ENCODE measurements around the gene KCND2. TPM values are rescaled to one million over a fixed set of nuclear protein-coding genes. Genes with fewer than 3 reads are reported as not detected.

Gene KCND2
- total and polyA plus RNA-seq, 2 of the 8 experiments (the other 6 are each of a cell fraction or from before 2014, with no cell fraction given): 4.6 to 7.7 TPM

DNA sequence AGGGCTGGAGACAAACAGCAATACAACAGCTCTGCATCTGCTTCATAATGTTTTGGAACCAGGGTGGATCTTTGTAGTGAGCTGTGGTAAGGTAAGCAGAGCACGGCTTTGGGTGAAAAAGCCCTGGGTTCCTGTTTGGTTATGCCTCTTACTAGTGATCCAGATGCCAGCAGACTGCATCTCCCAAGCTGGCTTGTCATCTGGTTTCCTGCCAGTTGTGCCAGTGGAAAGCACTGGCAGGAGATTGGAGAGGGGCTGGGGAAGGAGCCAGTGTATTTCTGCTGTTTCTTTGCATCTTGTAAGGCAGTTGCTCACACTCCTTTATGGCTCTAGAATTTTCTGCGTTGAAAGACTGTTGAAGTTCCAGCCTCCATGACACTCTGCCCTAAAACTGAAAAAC, 447.3 kb downstream of the KCND2 start:
- Histone ChIP-seq H3K4me1 (replicated peaks in 1 of 4; ENCODE audit: control insufficient read depth in 3 of 4, insufficient read depth in 4 of 4, low read length in 3 of 4) (peaks cover 0 to 2% (median 0%) of the 10 kb centered on the region in 4 experiments; a peak in 3 of 7 replicates), H3K9ac (replicated peaks in 1 of 4; ENCODE audit: extremely low read depth in 1 of 4, low read depth in 3 of 4, low read length in 3 of 4) (no peak overlapping the region), H3K9me3 (ENCODE audit: insufficient read depth in 2 of 2, low read depth in 1 of 2, low read length in 1 of 2) (no peaks in the 10 kb centered on the region), H4K91ac (replicated peaks; ENCODE audit: insufficient read length, low read length) (no peak overlapping the region), H2BK120ac (replicated peaks; ENCODE audit: low read depth, low read length) (no peak overlapping the region), H3K18ac (ENCODE audit: extremely low read depth, low read length) (no peak overlapping the region), H2AFZ (ENCODE audit: low read length) (0 out of 2 replicates have a peak overlapping the region, but pooled peaks have one; percentile 27), H2BK12ac (ENCODE audit: low read depth, low read length) (no peak overlapping the region), H2AK5ac (ENCODE audit: low read depth, low read length) (no peak overlapping the region), H3K4me3 (ENCODE audit: extremely low read depth in 1 of 4, insufficient read depth in 2 of 4, low read depth in 3 of 4, low read length in 4 of 4) (no peak overlapping the region), H2BK20ac (ENCODE audit: low read length) (no peak overlapping the region), H3K56ac (replicated peaks; ENCODE audit: insufficient read length, low read depth, low read length) (no peak overlapping the region), H4K20me1 (replicated peaks in 1 of 2; ENCODE audit: control insufficient read depth in 1 of 2, insufficient read depth in 2 of 2, low read length in 2 of 2) (no peaks in the 10 kb centered on the region), H3K79me1 (ENCODE audit: low read depth, low read length) (no peaks in the 10 kb centered on the region), H3K79me2 (ENCODE audit: control insufficient read depth in 1 of 2, insufficient read depth in 2 of 2, low read length in 2 of 2) (no peaks in the 10 kb centered on the region), H3K4ac (replicated peaks; ENCODE audit: insufficient read length, low read depth, low read length) (no peak overlapping the region), H2BK15ac (ENCODE audit: low read length) (no peak overlapping the region), H3K27me3 (replicated peaks in 1 of 4; ENCODE audit: control insufficient read depth in 3 of 4, extremely low read depth in 1 of 4, insufficient read depth in 3 of 4, low read length in 3 of 4) (peaks cover 0 to 1% (median 0%) of the 10 kb centered on the region in 4 experiments; a peak in 1 of 7 replicates), H3K23me2 (ENCODE audit: low read depth, low read length) (no peaks in the 10 kb centered on the region), H3K14ac (ENCODE audit: insufficient read length) (no peak overlapping the region), H3K23ac (ENCODE audit: insufficient read length) (no peak overlapping the region), H4K8ac (ENCODE audit: extremely low read depth, insufficient read depth, low read length) (no peak overlapping the region), H4K5ac (ENCODE audit: insufficient read length, low read depth, low read length) (no peak overlapping the region), H3K27ac (ENCODE audit: low read depth, low read length) (no peak overlapping the region), H3K36me3 (ENCODE audit: control insufficient read depth in 2 of 4, insufficient read depth in 4 of 4, low read length in 3 of 4) (no peaks in the 10 kb centered on the region), H2BK5ac (ENCODE audit: low read depth, low read length) (no peak overlapping the region), H3K4me2 (ENCODE audit: insufficient read depth in 1 of 2, low read depth in 2 of 2, low read length in 2 of 2) (no peak overlapping the region)
- CTCF ChIA-PET (ENCODE audit: partially characterized antibody): interaction anchor here (1.2 kb wide), 1 partner anchor 148 kb away, joined by 3 read pairs; no protein-coding TSS in a partner anchor
- FAIRE-seq (no peak), DNase-seq (ENCODE audit: low read depth in 1 of 2, low spot score in 2 of 2) (no peak)
- POLR2A ChIA-PET (ENCODE audit: partially characterized antibody): no interaction called here
- WGBS, 2 experiments (ENCODE audit: extremely low coverage in 1 of 2, insufficient coverage in 1 of 2, insufficient read length in 1 of 2, insufficient replicate concordance in 2 of 2, low coverage in 1 of 2, low lambda C conversion rate in 2 of 2, missing lambda C conversion rate in 1 of 2): 85% methylated on average over 2 of the region's 2 CpGs; no CpG with 5 or more reads in 1 of the 2 experiments
- TF ChIP-seq TEAD4 (IDR thresholded peaks at IDR 0.05; ENCODE audit: low read depth, low read length) (no peak), PHF8 (conservative IDR thresholded peaks at IDR 0.05; ENCODE audit: low read depth, low read length) (no peak), RBBP5 (IDR thresholded peaks at IDR 0.05; ENCODE audit: borderline replicate concordance, low read depth, low read length) (no peak), CBX5 (IDR thresholded peaks at IDR 0.05; ENCODE audit: low read depth, low read length) (no peak), EP300 (IDR thresholded peaks at IDR 0.05; ENCODE audit: borderline replicate concordance in 1 of 2, low read depth in 2 of 2, low read length in 2 of 2) (no peak), YY1 (IDR thresholded peaks at IDR 0.05; ENCODE audit: low read depth, low read length) (no peak), NANOG (IDR thresholded peaks at IDR 0.05; ENCODE audit: insufficient read depth, low read depth, low read length, poor library complexity, severe bottlenecking) (no peak)
- TF ChIP-seq, protein P1, sequence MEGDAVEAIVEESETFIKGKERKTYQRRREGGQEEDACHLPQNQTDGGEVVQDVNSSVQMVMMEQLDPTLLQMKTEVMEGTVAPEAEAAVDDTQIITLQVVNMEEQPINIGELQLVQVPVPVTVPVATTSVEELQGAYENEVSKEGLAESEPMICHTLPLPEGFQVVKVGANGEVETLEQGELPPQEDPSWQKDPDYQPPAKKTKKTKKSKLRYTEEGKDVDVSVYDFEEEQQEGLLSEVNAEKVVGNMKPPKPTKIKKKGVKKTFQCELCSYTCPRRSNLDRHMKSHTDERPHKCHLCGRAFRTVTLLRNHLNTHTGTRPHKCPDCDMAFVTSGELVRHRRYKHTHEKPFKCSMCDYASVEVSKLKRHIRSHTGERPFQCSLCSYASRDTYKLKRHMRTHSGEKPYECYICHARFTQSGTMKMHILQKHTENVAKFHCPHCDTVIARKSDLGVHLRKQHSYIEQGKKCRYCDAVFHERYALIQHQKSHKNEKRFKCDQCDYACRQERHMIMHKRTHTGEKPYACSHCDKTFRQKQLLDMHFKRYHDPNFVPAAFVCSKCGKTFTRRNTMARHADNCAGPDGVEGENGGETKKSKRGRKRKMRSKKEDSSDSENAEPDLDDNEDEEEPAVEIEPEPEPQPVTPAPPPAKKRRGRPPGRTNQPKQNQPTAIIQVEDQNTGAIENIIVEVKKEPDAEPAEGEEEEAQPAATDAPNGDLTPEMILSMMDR (IDR thresholded peaks at IDR 0.05; ENCODE audit: control extremely low read depth in 1 of 3, insufficient read depth in 1 of 3, low read depth in 1 of 3, low read length in 3 of 3): no peak
